HepG2 (cell line): ENCODE measurements around the gene TECTB. TPM values are rescaled to one million over a fixed set of nuclear protein-coding genes. Genes with fewer than 3 reads are reported as not detected.

Experiments
- CBX2 ChIP-seq, 2 experiments: fragments of 200-600 bp in 1 of 2; sonication (generic); formaldehyde crosslinking in 1 of 2; IDR thresholded peaks; 2 replicates each; pipeline versions ENCODE4 v1.7.0 to v1.8.1; 2018 to 2022; ENCODE audit warnings: low read depth in 2 of 2, low read length in 1 of 2, mild to moderate bottlenecking in 1 of 2, missing genetic modification reagents in 1 of 2
- ELF3 ChIP-seq: IDR thresholded peaks from 2 replicates; pipeline ENCODE4 v1.6.1; 2016; ENCODE audit warnings: missing genetic modification reagents, missing compliant biosample characterization
- FOXP1 ChIP-seq, 2 experiments: fragments of 450-650 bp in 1 of 2; IDR thresholded peaks; 2 replicates each; pipeline ENCODE4 v1.6.1; 2017 to 2018; ENCODE audit warnings: antibody characterized with exemption in 1 of 2
- GZF1 ChIP-seq: sonication (generic); formaldehyde crosslinking; IDR thresholded peaks from 2 replicates; pipeline ENCODE4 v1.5.1; 2020; ENCODE audit warnings: mild to moderate bottlenecking, missing genetic modification reagents
- HOXA3 ChIP-seq: sonication (generic); formaldehyde crosslinking; IDR thresholded peaks from 2 replicates; pipeline ENCODE4 v1.5.0; 2020; ENCODE audit warnings: missing genetic modification reagents
- IRX3 ChIP-seq: sonication (generic); formaldehyde crosslinking; IDR thresholded peaks from 2 replicates; pipeline ENCODE4 v1.8.1; 2023; ENCODE audit warnings: mild to moderate bottlenecking, low read depth, missing genetic modification reagents, borderline replicate concordance
- JARID2 ChIP-seq: sonication (generic); formaldehyde crosslinking; IDR thresholded peaks from 2 replicates; pipeline ENCODE4 v1.8.1; 2023; ENCODE audit warnings: missing genetic modification reagents, inconsistent platforms; ENCODE audit not compliant: insufficient replicate concordance
- KDM5A ChIP-seq: fragments of 200-600 bp; sonication (generic); IDR thresholded peaks from 2 replicates; pipeline ENCODE4 v1.7.0; 2018; ENCODE audit warnings: antibody characterized with exemption, mild to moderate bottlenecking, low read length, borderline replicate concordance
- KLF11 ChIP-seq: IDR thresholded peaks from 2 replicates; pipeline ENCODE4 v1.6.1; 2016; ENCODE audit warnings: missing compliant biosample characterization
- NCOA2 ChIP-seq: sonication (generic); formaldehyde crosslinking; IDR thresholded peaks from 2 replicates; pipeline ENCODE4 v1.8.0; 2022; ENCODE audit warnings: inconsistent platforms
- NFKB2 ChIP-seq: sonication (generic); formaldehyde crosslinking; IDR thresholded peaks from 2 replicates; pipeline ENCODE4 v1.4.0; 2020; ENCODE audit warnings: missing genetic modification reagents, borderline replicate concordance
- NR2F1 ChIP-seq, 2 experiments: fragments of 450-650 bp in 1 of 2; formaldehyde crosslinking in 1 of 2; IDR thresholded peaks; 2 replicates each; pipeline versions ENCODE4 v1.5.0 to v1.6.1; 2016 to 2020; ENCODE audit warnings: mild to moderate bottlenecking in 1 of 2, missing compliant biosample characterization in 1 of 2, missing genetic modification reagents in 1 of 2, moderate library complexity in 1 of 2
- RAD21 ChIP-seq: fragments of 450-650 bp; formaldehyde crosslinking; IDR thresholded peaks from 2 replicates; pipeline ENCODE4 v1.5.0; 2020; ENCODE audit warnings: mild to moderate bottlenecking
- REPIN1 ChIP-seq: sonication (generic); formaldehyde crosslinking; IDR thresholded peaks from 2 replicates; pipeline ENCODE4 v1.8.0; 2022; ENCODE audit warnings: missing genetic modification reagents, low read depth, mild to moderate bottlenecking, borderline replicate concordance
- RFX1 ChIP-seq: fragments of 450-650 bp; IDR thresholded peaks from 2 replicates; pipeline ENCODE4 v1.6.1; 2017
- SATB2 ChIP-seq: sonication (generic); formaldehyde crosslinking; IDR thresholded peaks from 2 replicates; pipeline ENCODE4 v1.5.0; 2020; ENCODE audit warnings: missing genetic modification reagents
- SIX1 ChIP-seq: sonication (generic); formaldehyde crosslinking; IDR thresholded peaks from 2 replicates; pipeline ENCODE4 v1.4.0; 2020; ENCODE audit warnings: missing genetic modification reagents, borderline replicate concordance
- TARDBP ChIP-seq: sonication (generic); formaldehyde crosslinking; IDR thresholded peaks from 2 replicates; pipeline ENCODE4 v1.8.0; 2022; ENCODE audit warnings: mild to moderate bottlenecking, missing genetic modification reagents
- ZFP36 ChIP-seq: fragments of 150-350 bp; IDR thresholded peaks from 2 replicates; pipeline ENCODE4 v1.6.1; 2018; ENCODE audit warnings: borderline replicate concordance, low read length, low read depth; ENCODE audit not compliant: partially characterized antibody
- ZFP36L1 ChIP-seq: sonication (generic); formaldehyde crosslinking; IDR thresholded peaks from 2 replicates; pipeline ENCODE4 v1.8.0; 2022; ENCODE audit warnings: mild to moderate bottlenecking, missing genetic modification reagents, moderate library complexity
- ZNF251 ChIP-seq: sonication (generic); formaldehyde crosslinking; IDR thresholded peaks from 2 replicates; pipeline ENCODE4 v1.9.0; 2021; ENCODE audit warnings: mild to moderate bottlenecking, missing genetic modification reagents
- ZNF333 ChIP-seq: sonication (generic); formaldehyde crosslinking; IDR thresholded peaks from 2 replicates; pipeline ENCODE4 v1.4.0; 2020; ENCODE audit warnings: mild to moderate bottlenecking, missing genetic modification reagents, borderline replicate concordance
- ZNF451 ChIP-seq: sonication (generic); formaldehyde crosslinking; IDR thresholded peaks from 2 replicates; pipeline ENCODE4 v1.5.0; 2020; ENCODE audit warnings: mild to moderate bottlenecking, missing genetic modification reagents
- ZNF605 ChIP-seq: sonication (generic); formaldehyde crosslinking; IDR thresholded peaks from 2 replicates; pipeline ENCODE4 v1.8.0; 2022; ENCODE audit warnings: mild to moderate bottlenecking, missing genetic modification reagents
- polyA plus RNA-seq, 8 experiments: library from polyadenylated mRNA; depleted of rRNA in 3 of 8; stranded (reverse) in 7 of 8; unstranded in 1 of 8; fragments of >200 nt; fragmentation: Illumina TruSeq in 4 of 8; extraction: Trizol in 4 of 8; gene quantifications; 2 replicates each; pipeline versions ENCODE4 v1.2.1 to v1.2.3, GENCODE V29; 2011 to 2016; ENCODE audit warnings: low read depth in 4 of 8, missing spikeins in 1 of 8, mixed read lengths in 1 of 8; ENCODE audit not compliant: insufficient read depth in 1 of 8
- total RNA-seq, 5 experiments: library from RNA; depleted of rRNA; stranded (reverse); fragments of >200 nt; fragmentation: Illumina TruSeq; extraction: Trizol; gene quantifications; 2 replicates each; pipeline ENCODE4 v1.2.3, GENCODE V29; 2016; ENCODE audit warnings: low read depth in 1 of 5
- TF ChIP-seq, protein P1 (sequence below): sonication (generic); formaldehyde crosslinking; IDR thresholded peaks from 2 replicates; pipeline ENCODE4 v1.9.0; 2021; ENCODE audit warnings: mild to moderate bottlenecking, missing genetic modification reagents
- TF ChIP-seq, protein P2 (sequence below): IDR thresholded peaks from 2 replicates; pipeline ENCODE4 v1.6.1; 2018; ENCODE audit warnings: missing genetic modification reagents

TECTB gene
- total and polyA plus RNA-seq, 2 of the 13 experiments (the other 11 are each of a cell fraction or from before 2014, with no cell fraction given) = 0.78 to 1.8 TPM

GRCh38 chr10:112265745-112266144, 17.5 kb upstream of the TECTB start (continued):
- TF ChIP-seq ZFP36 (no peak), FOXP1 (IDR thresholded peaks at IDR 0.05) (no peak), FOXP1 (CRISPR knock-in tag; IDR thresholded peaks at IDR 0.05) (peak; percentile 65; the same call in 1 of the 2 replicates), KDM5A (no peak), RFX1 (no peak), SIX1 (CRISPR knock-in tag) (no peak; the same call in 1 of the 2 replicates), NCOA2 (CRISPR knock-in tag) (peak; percentile 93), CBX2 (IDR thresholded peaks at IDR 0.05; ENCODE audit: low read depth, low read length) (no peak), CBX2 (CRISPR knock-in tag; IDR thresholded peaks at IDR 0.05; ENCODE audit: low read depth) (no peak), REPIN1 (CRISPR knock-in tag) (no peak), ZNF451 (CRISPR knock-in tag) (no peak), GZF1 (CRISPR knock-in tag) (no peak), HOXA3 (CRISPR knock-in tag) (peak; percentile 73; the same call in 1 of the 2 replicates), ELF3 (CRISPR knock-in tag) (peak; percentile 65; the same call in 1 of the 2 replicates), JARID2 (no peak), RAD21 (CRISPR knock-in tag) (no peak), ZNF605 (CRISPR knock-in tag) (no peak), ZNF251 (CRISPR knock-in tag) (no peak), KLF11 (no peak), TARDBP (CRISPR knock-in tag) (no peak; the same call in 1 of the 2 replicates), SATB2 (CRISPR knock-in tag) (no peak), NR2F1 (CRISPR knock-in tag; IDR thresholded peaks at IDR 0.05) (no peak; a peak in 1 of 4 replicates), ZFP36L1 (no peak), IRX3 (CRISPR knock-in tag) (no peak), NFKB2 (CRISPR knock-in tag) (no peak), ZNF333 (CRISPR knock-in tag) (no peak)
- TF ChIP-seq, protein P1, sequence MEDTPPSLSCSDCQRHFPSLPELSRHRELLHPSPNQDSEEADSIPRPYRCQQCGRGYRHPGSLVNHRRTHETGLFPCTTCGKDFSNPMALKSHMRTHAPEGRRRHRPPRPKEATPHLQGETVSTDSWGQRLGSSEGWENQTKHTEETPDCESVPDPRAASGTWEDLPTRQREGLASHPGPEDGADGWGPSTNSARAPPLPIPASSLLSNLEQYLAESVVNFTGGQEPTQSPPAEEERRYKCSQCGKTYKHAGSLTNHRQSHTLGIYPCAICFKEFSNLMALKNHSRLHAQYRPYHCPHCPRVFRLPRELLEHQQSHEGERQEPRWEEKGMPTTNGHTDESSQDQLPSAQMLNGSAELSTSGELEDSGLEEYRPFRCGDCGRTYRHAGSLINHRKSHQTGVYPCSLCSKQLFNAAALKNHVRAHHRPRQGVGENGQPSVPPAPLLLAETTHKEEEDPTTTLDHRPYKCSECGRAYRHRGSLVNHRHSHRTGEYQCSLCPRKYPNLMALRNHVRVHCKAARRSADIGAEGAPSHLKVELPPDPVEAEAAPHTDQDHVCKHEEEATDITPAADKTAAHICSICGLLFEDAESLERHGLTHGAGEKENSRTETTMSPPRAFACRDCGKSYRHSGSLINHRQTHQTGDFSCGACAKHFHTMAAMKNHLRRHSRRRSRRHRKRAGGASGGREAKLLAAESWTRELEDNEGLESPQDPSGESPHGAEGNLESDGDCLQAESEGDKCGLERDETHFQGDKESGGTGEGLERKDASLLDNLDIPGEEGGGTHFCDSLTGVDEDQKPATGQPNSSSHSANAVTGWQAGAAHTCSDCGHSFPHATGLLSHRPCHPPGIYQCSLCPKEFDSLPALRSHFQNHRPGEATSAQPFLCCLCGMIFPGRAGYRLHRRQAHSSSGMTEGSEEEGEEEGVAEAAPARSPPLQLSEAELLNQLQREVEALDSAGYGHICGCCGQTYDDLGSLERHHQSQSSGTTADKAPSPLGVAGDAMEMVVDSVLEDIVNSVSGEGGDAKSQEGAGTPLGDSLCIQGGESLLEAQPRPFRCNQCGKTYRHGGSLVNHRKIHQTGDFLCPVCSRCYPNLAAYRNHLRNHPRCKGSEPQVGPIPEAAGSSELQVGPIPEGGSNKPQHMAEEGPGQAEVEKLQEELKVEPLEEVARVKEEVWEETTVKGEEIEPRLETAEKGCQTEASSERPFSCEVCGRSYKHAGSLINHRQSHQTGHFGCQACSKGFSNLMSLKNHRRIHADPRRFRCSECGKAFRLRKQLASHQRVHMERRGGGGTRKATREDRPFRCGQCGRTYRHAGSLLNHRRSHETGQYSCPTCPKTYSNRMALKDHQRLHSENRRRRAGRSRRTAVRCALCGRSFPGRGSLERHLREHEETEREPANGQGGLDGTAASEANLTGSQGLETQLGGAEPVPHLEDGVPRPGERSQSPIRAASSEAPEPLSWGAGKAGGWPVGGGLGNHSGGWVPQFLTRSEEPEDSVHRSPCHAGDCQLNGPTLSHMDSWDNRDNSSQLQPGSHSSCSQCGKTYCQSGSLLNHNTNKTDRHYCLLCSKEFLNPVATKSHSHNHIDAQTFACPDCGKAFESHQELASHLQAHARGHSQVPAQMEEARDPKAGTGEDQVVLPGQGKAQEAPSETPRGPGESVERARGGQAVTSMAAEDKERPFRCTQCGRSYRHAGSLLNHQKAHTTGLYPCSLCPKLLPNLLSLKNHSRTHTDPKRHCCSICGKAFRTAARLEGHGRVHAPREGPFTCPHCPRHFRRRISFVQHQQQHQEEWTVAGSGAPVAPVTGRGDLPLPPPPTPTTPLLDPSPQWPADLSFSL (CRISPR knock-in tag) = no peak
- TF ChIP-seq, protein P2, sequence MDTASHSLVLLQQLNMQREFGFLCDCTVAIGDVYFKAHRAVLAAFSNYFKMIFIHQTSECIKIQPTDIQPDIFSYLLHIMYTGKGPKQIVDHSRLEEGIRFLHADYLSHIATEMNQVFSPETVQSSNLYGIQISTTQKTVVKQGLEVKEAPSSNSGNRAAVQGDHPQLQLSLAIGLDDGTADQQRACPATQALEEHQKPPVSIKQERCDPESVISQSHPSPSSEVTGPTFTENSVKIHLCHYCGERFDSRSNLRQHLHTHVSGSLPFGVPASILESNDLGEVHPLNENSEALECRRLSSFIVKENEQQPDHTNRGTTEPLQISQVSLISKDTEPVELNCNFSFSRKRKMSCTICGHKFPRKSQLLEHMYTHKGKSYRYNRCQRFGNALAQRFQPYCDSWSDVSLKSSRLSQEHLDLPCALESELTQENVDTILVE (CRISPR knock-in tag) = peak; percentile 21; the same call in 1 of the 2 replicates
